T-cell (primary cell): ENCODE measurements around the gene DOCK9. TPM values are rescaled to one million over a fixed set of nuclear protein-coding genes. Genes with fewer than 3 reads are reported as not detected.

Source experiments
- ATAC-seq, 4 experiments: fragments of 200-7000 bp in 3 of 4; fragments of 150-1000 bp in 1 of 4; cut with Tn5 transposase; replicated peaks in 1 of 4; 1 replicate in 3 of 4; 2 replicates in 1 of 4; pipeline ENCODE4 v1.10.0; 2021; ENCODE audit warnings: moderate library complexity in 3 of 4, mild to moderate bottlenecking in 2 of 4, moderate number of reproducible peaks in 1 of 4
- CTCF ChIA-PET, 2 donors: fragments of 300-600 bp; sonication (Branson Sonifier 250); formaldehyde crosslinking; loops; one replicate each; lab custom pipeline; 2022; ENCODE audit warnings: antibody characterized with exemption in 2 of 2; lab: Charles Lee
- POLR2A ChIA-PET, 2 donors: fragments of 300-600 bp; sonication (Branson Sonifier 250); formaldehyde crosslinking; loops; one replicate each; lab custom pipeline; 2022; ENCODE audit warnings: antibody characterized with exemption in 2 of 2; lab: Charles Lee
- DNase-seq, 35 experiments: peaks; one replicate each; pipeline versions ENCODE4 v3.0.0 to v3.0.0-alpha.2; 2013 to 2023
- H3K27ac ChIP-seq: one replicate; pipeline ENCODE4 v1.5.1; 2013; ENCODE audit warnings: low read length
- H3K27me3 ChIP-seq, 2 experiments: replicated peaks in 1 of 2; 1 replicate in 1 of 2; 2 replicates in 1 of 2; pipeline versions ENCODE4 v1.6.1 to v1.7.0; 2013; ENCODE audit warnings: low read length in 1 of 2, mixed read lengths in 1 of 2; ENCODE audit not compliant: control insufficient read depth in 2 of 2, insufficient read depth in 2 of 2; ENCODE audit errors: extremely low read depth in 1 of 2
- H3K36me3 ChIP-seq, 2 donors: 1 replicate in 1 of 2; 2 replicates in 1 of 2; pipeline versions ENCODE4 v1.6.1 to v1.7.0; 2013; ENCODE audit warnings: low read length in 1 of 2; ENCODE audit not compliant: control insufficient read depth in 2 of 2, insufficient read depth in 1 of 2; ENCODE audit errors: extremely low read depth in 1 of 2
- H3K4me1 ChIP-seq, 2 experiments: 1 replicate in 1 of 2; 2 replicates in 1 of 2; pipeline versions ENCODE4 v1.6.1 to v1.7.0; 2013; ENCODE audit warnings: low read length in 2 of 2, mixed read lengths in 1 of 2; ENCODE audit not compliant: insufficient read depth in 2 of 2, control insufficient read depth in 1 of 2; ENCODE audit errors: extremely low read depth in 1 of 2
- H3K4me3 ChIP-seq, 2 donors: 1 replicate in 1 of 2; 2 replicates in 1 of 2; pipeline versions ENCODE4 v1.5.1 to v1.7.0; 2013; ENCODE audit warnings: mild to moderate bottlenecking in 2 of 2, low read length in 1 of 2, moderate library complexity in 1 of 2; ENCODE audit not compliant: control insufficient read depth in 1 of 2; ENCODE audit errors: extremely low read depth in 1 of 2
- H3K9me3 ChIP-seq: 2 replicates; pipeline ENCODE4 v1.7.0; 2013
- H3K27ac Mint-ChIP-seq, 2 donors: one replicate each; pipeline ENCODE4 v1.8.0; 2020 to 2021; ENCODE audit warnings: mild to moderate bottlenecking in 2 of 2, mixed read lengths in 2 of 2
- H3K27me3 Mint-ChIP-seq, 2 donors: one replicate each; pipeline ENCODE4 v1.8.0; 2021 to 2022; ENCODE audit warnings: mixed read lengths in 2 of 2
- H3K36me3 Mint-ChIP-seq: one replicate; pipeline ENCODE4 v1.8.0; 2021; ENCODE audit warnings: mixed read lengths
- H3K4me1 Mint-ChIP-seq, 3 donors: one replicate each; pipeline ENCODE4 v1.8.0; 2020 to 2022; ENCODE audit warnings: mixed read lengths in 3 of 3, mild to moderate bottlenecking in 1 of 3
- H3K4me3 Mint-ChIP-seq, 3 donors: one replicate each; pipeline ENCODE4 v1.8.0; 2020 to 2022; ENCODE audit warnings: mild to moderate bottlenecking in 3 of 3, mixed read lengths in 3 of 3, moderate library complexity in 3 of 3
- H3K9me3 Mint-ChIP-seq, 3 donors: one replicate each; pipeline ENCODE4 v1.8.0; 2020 to 2022; ENCODE audit warnings: mixed read lengths in 3 of 3
- WGBS: methylation state at CpG from one replicate; pipeline ENCODE4 v1.1.5; 2013; ENCODE audit warnings: missing lambda C conversion rate; ENCODE audit not compliant: insufficient coverage; 5-methylcytosine and 5-hydroxymethylcytosine counted together
- total RNA-seq, 35 experiments: library from RNA in 6 of 35; stranded (reverse) in 6 of 35; fragments of 120-200 nt in 1 of 35; gene quantifications; one replicate each; pipeline versions ENCODE4 v1.2.1 to v1.2.4 and lab custom pipeline; 2013 to 2026

The DOCK9 gene
- total RNA-seq, 5 donors from 2014 or later (not counting 1 experiment from before 2014, with no cell fraction given), result 96.2 to 170 (median 162) TPM

- POLR2A ChIA-PET, result no interaction called here
These were observed 228.4 kb downstream of the DOCK9 start for GRCh38 chr13:98749501-98749900.

GRCh38 chr13:98746968-98747367 is 230.9 kb downstream of the DOCK9 start:
- Histone ChIP-seq H3K36me3 (no peaks in the 10 kb centered on the region), H3K27me3 (peaks cover 0 to 34% of the 10 kb centered on the region in 2 experiments), H3K9me3 (no peaks in the 10 kb centered on the region), H3K4me3 (no peak overlapping the region), H3K4me1 (peaks cover 0 to 2% of the 10 kb centered on the region in 2 experiments), H3K27ac (no peak overlapping the region)
- no peak for ATAC-seq
- ChIA-PET POLR2A (no interaction called here), CTCF (no interaction called here)
- peaks cover 0 to 4% (median 0%) of the 10 kb centered on the region in 3 donors for H3K9me3 Mint-ChIP-seq
- no peaks in the 10 kb centered on the region for H3K36me3 Mint-ChIP-seq
- H3K27ac Mint-ChIP-seq, result no peak overlapping the region
- H3K4me3 Mint-ChIP-seq, result no peak overlapping the region
- WGBS, result 90% methylated on average over 5 of the region's 8 CpGs
- peaks cover 0 to 3% (median 2%) of the 10 kb centered on the region in 3 donors for H3K4me1 Mint-ChIP-seq
- peaks cover 32 to 42% of the 10 kb centered on the region in 2 donors for H3K27me3 Mint-ChIP-seq
- no peak for DNase-seq

More at GRCh38 chr13:98749501-98749900, 228.4 kb downstream of the DOCK9 start:
- no peak overlapping the region for H3K27ac Mint-ChIP-seq
- DNase-seq (no peak), ATAC-seq (no peak)
- Histone ChIP-seq H3K9me3 (no peaks in the 10 kb centered on the region), H3K4me3 (no peak overlapping the region), H3K27me3 (peaks cover 4 to 36% of the 10 kb centered on the region in 2 experiments), H3K4me1 (peaks cover 0 to 5% of the 10 kb centered on the region in 2 experiments), H3K36me3 (no peaks in the 10 kb centered on the region), H3K27ac (no peak overlapping the region)
- no peak overlapping the region for H3K4me3 Mint-ChIP-seq
- H3K9me3 Mint-ChIP-seq, result peaks cover 2 to 8% (median 7%) of the 10 kb centered on the region in 3 donors
- peaks cover 0 to 7% (median 4%) of the 10 kb centered on the region in 3 donors for H3K4me1 Mint-ChIP-seq
- CTCF ChIA-PET, result no interaction called here
- peaks cover 50 to 55% of the 10 kb centered on the region in 2 donors for H3K27me3 Mint-ChIP-seq
- WGBS, result no CpG with 5 or more reads among the region's 3 CpGs
- H3K36me3 Mint-ChIP-seq, result no peaks in the 10 kb centered on the region

Other genes with a start within 250 kb of the DOCK9 start
- under 1 TPM in 2 of 5 donors, not detected in 3; 0.10 to 0.18 TPM for gene SLC15A1, start 225.4 kb downstream of the DOCK9 start, total RNA-seq
- gene UBAC2, start 222.8 kb upstream of the DOCK9 start, total RNA-seq, result 10 to 100 TPM; 83.3 to 99.3 (median 84.9) TPM